CD4-positive, alpha-beta T cell (primary cell): ENCODE results near the gene ZNF469. TPM values are rescaled to one million over a fixed set of nuclear protein-coding genes. Genes with fewer than 3 reads are reported as not detected.

Experiments
- ATAC-seq: fragments of 200-7000 bp; cut with Tn5 transposase; one replicate; pipeline ENCODE4 v1.10.0; 2022; ENCODE audit warnings: mild to moderate bottlenecking; ENCODE audit not compliant: poor library complexity
- CTCF ChIA-PET: fragments of 350-600 bp; sonication (Branson Sonifier 250); formaldehyde crosslinking; loops from one replicate; lab custom pipeline; 2021; ENCODE audit warnings: antibody characterized with exemption, inconsistent platforms; lab: Charles Lee
- POLR2A ChIA-PET: fragments of 350-600 bp; sonication (Branson Sonifier 250); formaldehyde crosslinking; loops from one replicate; lab custom pipeline; 2021; ENCODE audit warnings: antibody characterized with exemption, inconsistent platforms; lab: Charles Lee
- DNase-seq, 14 experiments: peaks; one replicate each; pipeline ENCODE4 v3.0.0-alpha.2; 2013 to 2020; ENCODE audit warnings: mixed read lengths in 2 of 14
- H3K27ac ChIP-seq, 2 donors: one replicate each; pipeline versions ENCODE4 v1.5.1 to v1.7.0; 2013; ENCODE audit warnings: low read length in 2 of 2, low read depth in 1 of 2, mild to moderate bottlenecking in 1 of 2
- H3K27me3 ChIP-seq, 2 experiments: 1 replicate in 1 of 2; 2 replicates in 1 of 2; pipeline versions ENCODE4 v1.6.1 to v1.7.0; 2013; ENCODE audit warnings: low read length in 2 of 2, control low read depth in 1 of 2, mild to moderate bottlenecking in 1 of 2, moderate library complexity in 1 of 2; ENCODE audit not compliant: insufficient read depth in 2 of 2, control insufficient read depth in 1 of 2
- H3K36me3 ChIP-seq: one replicate; pipeline ENCODE4 v1.6.1; 2013; ENCODE audit warnings: low read length, control low read depth; ENCODE audit not compliant: insufficient read depth
- H3K4me1 ChIP-seq: one replicate; pipeline ENCODE4 v1.6.1; 2013; ENCODE audit warnings: low read length, control low read depth; ENCODE audit not compliant: insufficient read depth
- H3K4me3 ChIP-seq: one replicate; pipeline ENCODE4 v1.5.1; 2013; ENCODE audit warnings: mild to moderate bottlenecking, low read length, moderate library complexity
- H3K9me3 ChIP-seq, 2 experiments: 1 replicate in 1 of 2; 2 replicates in 1 of 2; pipeline versions ENCODE4 v1.6.1 to v1.7.0; 2013; ENCODE audit warnings: low read length in 2 of 2, mild to moderate bottlenecking in 2 of 2, control low read depth in 1 of 2, moderate library complexity in 1 of 2; ENCODE audit not compliant: control insufficient read depth in 1 of 2, insufficient read depth in 1 of 2
- H3K27ac Mint-ChIP-seq: one replicate; pipeline ENCODE4 v1.8.0; 2020; ENCODE audit warnings: mixed read lengths
- H3K27me3 Mint-ChIP-seq: one replicate; pipeline ENCODE4 v1.8.0; 2021; ENCODE audit warnings: mixed read lengths
- H3K36me3 Mint-ChIP-seq: one replicate; pipeline ENCODE4 v1.8.0; 2021; ENCODE audit warnings: low read depth, mixed read lengths
- H3K4me1 Mint-ChIP-seq: one replicate; pipeline ENCODE4 v1.8.0; 2021; ENCODE audit warnings: low read depth, mixed read lengths
- H3K4me3 Mint-ChIP-seq: one replicate; pipeline ENCODE4 v1.8.0; 2020; ENCODE audit warnings: mild to moderate bottlenecking, mixed read lengths
- H3K9me3 Mint-ChIP-seq: one replicate; pipeline ENCODE4 v1.8.0; 2020; ENCODE audit warnings: mixed read lengths
- CTCF ChIP-seq: fragments of 200-600 bp; IDR thresholded peaks from one replicate; pipeline ENCODE4 v1.8.0; 2022; ENCODE audit warnings: antibody characterized with exemption, mild to moderate bottlenecking
- intact Hi-C, 2 experiments: fragments of 100-400 bp; cut with DNase I in 1 of 2; cut with micrococcal nuclease in 1 of 2; formaldehyde crosslinking; loops; one replicate each; pipeline versions ENCODE4 v1.15.1 to v1.9.0; 2023 to 2025; cut with DNase I, micrococcal nuclease
- total RNA-seq, 174 experiments: library from RNA in 2 of 174; stranded (reverse) in 2 of 174; gene quantifications; one replicate each; pipeline ENCODE4 v1.2.3 and lab custom pipeline; 2021 to 2026

The ZNF469 gene
- total RNA-seq, 2 experiments from 2014 or later = 0.74 to 0.75 TPM

GRCh38 chr16:88411951-88412576, 29.3 kb downstream of the ZNF469 start:
- H3K27me3 Mint-ChIP-seq = no peaks in the 10 kb centered on the region
- H3K27ac Mint-ChIP-seq = no peak overlapping the region
- TF ChIP-seq CTCF = no peak
- ATAC-seq = no peak
- POLR2A ChIA-PET = no interaction called here
- no peaks in the 10 kb centered on the region for H3K9me3 Mint-ChIP-seq
- no peaks in the 10 kb centered on the region for H3K4me1 Mint-ChIP-seq
- Histone ChIP-seq H3K27me3 (no peaks in the 10 kb centered on the region), H3K9me3 (no peaks in the 10 kb centered on the region), H3K36me3 (no peaks in the 10 kb centered on the region), H3K4me1 (peaks cover 8% of the 10 kb centered on the region), H3K27ac (no peak overlapping the region), H3K4me3 (no peak overlapping the region)
- H3K4me3 Mint-ChIP-seq = no peak overlapping the region
- CTCF ChIA-PET = no interaction called here
- DNase-seq = no peak
- intact Hi-C loops = no loop called here
- no peaks in the 10 kb centered on the region for H3K36me3 Mint-ChIP-seq

GRCh38 chr16:88412766-88413165, 30.0 kb downstream of the ZNF469 start:
- DNase-seq (no peak), ATAC-seq (no peak)
- H3K27ac ChIP-seq = no peak overlapping the region
- no peaks in the 10 kb centered on the region for H3K4me1 Mint-ChIP-seq
- H3K9me3 Mint-ChIP-seq = no peaks in the 10 kb centered on the region
- ChIA-PET POLR2A (no interaction called here), CTCF (no interaction called here)
- intact Hi-C loops = no loop called here
- H3K27me3 Mint-ChIP-seq = no peaks in the 10 kb centered on the region
- peaks cover 2% of the 10 kb centered on the region for H3K4me1 ChIP-seq
- no peak overlapping the region for H3K4me3 Mint-ChIP-seq
- no peaks in the 10 kb centered on the region for H3K36me3 Mint-ChIP-seq
- H3K27me3 ChIP-seq = no peaks in the 10 kb centered on the region
- no peak overlapping the region for H3K4me3 ChIP-seq
- H3K9me3 ChIP-seq = no peaks in the 10 kb centered on the region
- H3K27ac Mint-ChIP-seq = no peak overlapping the region
- TF ChIP-seq CTCF = no peak
- no peaks in the 10 kb centered on the region for H3K36me3 ChIP-seq

- H3K27me3 ChIP-seq = peaks cover 0 to 3% of the 10 kb centered on the region in 2 experiments
- CTCF ChIA-PET = no interaction called here
- H3K36me3 Mint-ChIP-seq = no peaks in the 10 kb centered on the region
- no peak for DNase-seq
- H3K9me3 Mint-ChIP-seq = no peaks in the 10 kb centered on the region
- no peaks in the 10 kb centered on the region for H3K27me3 Mint-ChIP-seq
- POLR2A ChIA-PET = no interaction called here
- intact Hi-C loops = no loop called here
- no peak overlapping the region for H3K27ac ChIP-seq
- H3K4me3 Mint-ChIP-seq = no peak overlapping the region
- no peaks in the 10 kb centered on the region for H3K9me3 ChIP-seq
- no peaks in the 10 kb centered on the region for H3K4me1 Mint-ChIP-seq
- no peak overlapping the region for H3K27ac Mint-ChIP-seq
- ATAC-seq = no peak
- H3K4me3 ChIP-seq = no peak overlapping the region
- TF ChIP-seq CTCF = no peak
- no peaks in the 10 kb centered on the region for H3K4me1 ChIP-seq
- H3K36me3 ChIP-seq = no peaks in the 10 kb centered on the region
Measured at GRCh38 chr16:88413231-88413630, 30.5 kb downstream of the ZNF469 start.
